Gastroesophageal sphincter (tissue), 3 donors: Measurements from ENCODE around the gene NLGN1.

Source experiments
- EP300 ChIP-seq: sonication (generic); formaldehyde crosslinking; IDR thresholded peaks from one replicate; pipeline ENCODE4 v1.6.1; 2017; ENCODE audit warnings: antibody characterized with exemption, mild to moderate bottlenecking
- POLR2A ChIP-seq, 2 donors: fragments of 450-650 bp; IDR thresholded peaks; one replicate each; pipeline ENCODE4 v1.6.1; 2017; ENCODE audit warnings: antibody characterized with exemption in 2 of 2, mild to moderate bottlenecking in 2 of 2, moderate library complexity in 1 of 2
- TF ChIP-seq, protein P1 (sequence below), 4 experiments: fragments of 200-600 bp in 2 of 4; fragments of 450-650 bp in 2 of 4; sonication (generic) in 1 of 4; IDR thresholded peaks; one replicate each; pipeline ENCODE4 v1.5.1; 2017 to 2019; ENCODE audit warnings: antibody characterized with exemption in 4 of 4, mild to moderate bottlenecking in 2 of 4, moderate library complexity in 2 of 4

DNA sequence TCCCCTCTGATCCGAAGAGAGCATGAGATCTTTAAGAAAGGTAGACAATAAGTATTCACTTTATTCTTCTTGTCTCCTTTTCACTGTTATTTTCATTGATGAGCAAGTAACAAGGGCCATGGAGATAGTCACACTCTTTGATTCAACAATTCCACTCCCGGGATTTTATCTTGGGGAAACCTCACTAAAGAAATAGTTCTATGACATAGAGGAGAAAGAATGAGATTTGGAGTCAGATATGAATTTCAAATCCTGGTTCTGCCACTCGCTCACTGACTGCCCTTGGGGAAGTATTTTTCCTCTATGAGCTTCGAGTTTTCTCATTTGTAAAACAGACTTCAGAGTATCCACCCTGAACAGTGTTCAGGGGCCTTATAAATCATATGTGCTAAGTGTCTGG, 514.6 kb downstream of the NLGN1 start:
- TF ChIP-seq, protein P1, sequence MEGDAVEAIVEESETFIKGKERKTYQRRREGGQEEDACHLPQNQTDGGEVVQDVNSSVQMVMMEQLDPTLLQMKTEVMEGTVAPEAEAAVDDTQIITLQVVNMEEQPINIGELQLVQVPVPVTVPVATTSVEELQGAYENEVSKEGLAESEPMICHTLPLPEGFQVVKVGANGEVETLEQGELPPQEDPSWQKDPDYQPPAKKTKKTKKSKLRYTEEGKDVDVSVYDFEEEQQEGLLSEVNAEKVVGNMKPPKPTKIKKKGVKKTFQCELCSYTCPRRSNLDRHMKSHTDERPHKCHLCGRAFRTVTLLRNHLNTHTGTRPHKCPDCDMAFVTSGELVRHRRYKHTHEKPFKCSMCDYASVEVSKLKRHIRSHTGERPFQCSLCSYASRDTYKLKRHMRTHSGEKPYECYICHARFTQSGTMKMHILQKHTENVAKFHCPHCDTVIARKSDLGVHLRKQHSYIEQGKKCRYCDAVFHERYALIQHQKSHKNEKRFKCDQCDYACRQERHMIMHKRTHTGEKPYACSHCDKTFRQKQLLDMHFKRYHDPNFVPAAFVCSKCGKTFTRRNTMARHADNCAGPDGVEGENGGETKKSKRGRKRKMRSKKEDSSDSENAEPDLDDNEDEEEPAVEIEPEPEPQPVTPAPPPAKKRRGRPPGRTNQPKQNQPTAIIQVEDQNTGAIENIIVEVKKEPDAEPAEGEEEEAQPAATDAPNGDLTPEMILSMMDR (IDR thresholded peaks at IDR 0.05) = no peak
- TF ChIP-seq POLR2A (IDR thresholded peaks at IDR 0.05) (no peak), EP300 (no peak)
